GM21723 (cell line): Measurements from ENCODE around the gene CDK7.
"Not testable (repeated sequence)": the region's sequence is repeated elsewhere in the genome, so short reads cannot be mapped to it uniquely, and the experiment has no call there.

Experiments
- ATAC-seq: cut with Tn5 transposase; IDR thresholded peaks from one replicate; pipeline ENCODE4 v1.9.1; 2021; ENCODE audit warnings: mild to moderate bottlenecking, moderate library complexity; ENCODE audit not compliant: unreplicated experiment

The CDK7 gene

DNA sequence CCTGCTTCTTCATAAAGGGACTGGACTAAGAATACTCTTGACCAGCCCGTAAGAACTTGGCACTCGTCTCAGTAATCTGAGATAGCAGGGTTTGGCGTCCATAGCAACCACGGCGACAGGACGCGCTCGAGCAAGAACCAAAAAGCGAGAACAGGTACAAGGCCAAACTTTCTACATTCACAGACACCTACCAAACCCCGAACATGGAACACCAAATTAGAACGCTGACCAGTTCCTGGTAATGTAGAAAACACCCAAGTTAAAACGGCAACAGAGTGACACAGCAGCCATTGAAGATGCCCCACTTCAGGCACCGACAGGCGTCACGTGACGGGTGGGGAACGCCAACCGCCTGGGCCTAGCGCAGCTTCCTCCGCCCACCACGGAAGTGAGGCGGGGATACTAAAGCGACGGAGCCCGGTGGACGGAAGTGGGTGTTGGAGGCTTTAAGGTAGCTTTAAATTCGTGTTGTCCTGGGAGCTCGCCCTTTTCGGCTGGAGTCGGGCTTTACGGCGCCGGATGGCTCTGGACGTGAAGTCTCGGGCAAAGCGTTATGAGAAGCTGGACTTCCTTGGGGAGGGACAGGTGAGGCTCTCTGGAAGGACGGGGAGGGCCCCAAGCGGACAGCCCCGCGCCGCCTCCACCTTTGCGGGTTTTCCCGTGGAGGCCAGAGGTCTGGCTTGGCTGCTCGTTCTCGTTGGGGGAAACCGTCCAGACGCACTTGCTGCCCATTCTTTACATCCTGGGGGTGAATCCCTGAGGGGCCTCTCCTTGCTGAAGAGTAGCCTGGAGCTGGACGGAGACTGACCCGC, at the start of gene CDK7:
TSS of gene CDK7 (plus strand) at position 430 of the 812 bp plus-strand sequence. CDS start at position 520, 90 bp downstream.
- peak; percentile 98 for ATAC-seq

DNA sequence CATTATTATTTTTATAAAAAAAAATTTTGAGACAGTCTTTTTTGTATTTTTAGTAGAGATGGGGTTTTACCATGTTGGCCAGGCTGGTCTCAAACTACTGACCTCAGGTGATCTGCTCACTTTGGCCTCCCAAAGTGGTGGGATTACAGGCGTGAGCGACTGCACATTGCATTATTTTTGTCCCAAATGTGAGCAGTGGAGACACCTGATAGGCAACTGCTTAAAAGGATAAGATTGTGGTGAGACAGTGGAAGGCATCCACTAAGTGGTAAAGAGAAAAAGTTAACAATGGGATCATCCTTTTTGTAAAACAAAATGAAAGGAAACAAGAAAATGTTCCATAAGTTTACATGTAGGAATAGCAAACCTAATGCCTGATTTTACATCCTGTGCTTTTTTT, 47.3 kb upstream of the CDK7 start:
- ATAC-seq: no peak

DNA sequence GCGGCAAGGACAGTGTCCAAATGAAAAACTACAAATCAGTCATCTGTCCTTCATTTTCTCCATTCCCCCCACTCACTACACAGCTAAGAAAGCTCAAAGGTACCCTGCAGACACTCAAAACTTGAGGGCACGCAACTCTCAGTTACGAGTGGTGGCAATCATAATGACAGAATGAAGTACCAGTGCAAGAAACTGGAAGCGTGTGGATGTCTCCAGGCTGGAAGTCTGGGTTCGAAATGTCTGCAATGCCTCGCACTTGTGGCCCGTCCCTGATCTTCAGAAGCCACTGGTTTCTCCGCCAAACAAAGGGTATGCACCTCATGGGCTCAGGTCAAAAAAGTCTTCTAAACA, 45.9 kb upstream of the CDK7 start:
- peak; percentile 13 for ATAC-seq

DNA sequence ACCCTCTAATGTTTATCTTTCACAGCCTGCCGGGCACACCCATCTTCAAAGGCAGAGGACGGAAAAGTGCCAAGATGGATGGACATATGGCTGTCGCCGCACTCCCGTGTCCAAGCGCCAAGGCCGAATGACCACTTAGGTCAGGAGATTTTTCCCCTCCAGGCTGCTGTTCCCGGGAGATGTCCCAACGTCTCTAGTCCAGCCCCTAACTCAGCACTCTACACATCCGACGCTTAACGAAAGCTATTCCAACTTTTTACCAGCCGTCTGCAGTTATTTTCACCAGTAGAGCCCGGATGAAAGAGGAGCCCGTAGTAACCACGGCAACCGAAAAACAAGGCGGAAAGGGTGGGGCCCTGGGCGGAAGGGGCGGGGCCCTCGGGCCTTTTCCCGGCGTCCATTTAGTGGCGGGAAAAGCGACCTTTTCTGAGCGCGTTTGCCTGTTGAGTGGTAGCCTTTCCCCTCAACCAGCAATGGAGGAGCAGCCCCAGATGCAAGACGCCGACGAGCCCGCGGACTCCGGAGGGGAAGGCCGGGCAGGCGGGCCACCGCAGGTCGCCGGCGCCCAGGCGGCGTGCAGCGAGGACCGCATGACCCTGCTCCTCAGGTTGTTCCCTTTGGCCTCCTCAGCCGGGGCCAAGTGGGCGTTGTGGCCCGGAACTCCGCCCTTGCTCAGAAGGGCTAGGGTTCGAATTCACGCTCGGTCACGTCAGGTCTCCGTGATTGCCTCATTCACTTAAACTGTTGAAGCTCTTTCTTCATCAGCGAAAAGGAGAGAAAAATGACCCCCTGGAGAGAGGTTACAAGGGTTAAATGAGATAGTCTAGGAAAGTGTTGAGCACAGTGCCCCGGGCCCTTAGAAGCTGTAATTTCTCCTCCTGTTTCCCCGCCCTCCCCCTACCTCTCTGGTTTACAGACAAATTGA, 45.3 kb upstream of the CDK7 start, which contains the start of gene CENPH:
TSS of gene CENPH (plus strand) at position 422 of the 925 bp plus-strand sequence. CDS start at position 474, 52 bp downstream.
- ATAC-seq: peak; percentile 96

DNA sequence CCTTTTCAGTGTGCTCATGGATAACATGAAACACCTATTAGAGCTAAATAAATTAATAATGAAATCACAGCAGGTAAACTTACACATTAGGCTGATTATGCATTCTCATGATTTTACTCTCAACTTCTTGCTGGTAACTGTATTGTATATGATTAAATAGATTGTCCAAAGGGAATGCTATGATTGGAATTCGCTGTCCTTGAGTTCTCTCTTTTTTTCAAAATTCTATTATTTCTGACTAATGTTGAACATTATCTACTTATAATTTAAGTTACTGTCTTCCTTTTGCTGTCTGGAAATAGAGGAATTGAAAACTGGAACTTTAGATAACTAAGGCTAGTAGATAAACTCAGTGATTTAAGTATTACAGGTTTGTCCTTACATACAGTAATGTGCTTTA, 32.2 kb upstream of the CDK7 start:
- no peak for ATAC-seq

DNA sequence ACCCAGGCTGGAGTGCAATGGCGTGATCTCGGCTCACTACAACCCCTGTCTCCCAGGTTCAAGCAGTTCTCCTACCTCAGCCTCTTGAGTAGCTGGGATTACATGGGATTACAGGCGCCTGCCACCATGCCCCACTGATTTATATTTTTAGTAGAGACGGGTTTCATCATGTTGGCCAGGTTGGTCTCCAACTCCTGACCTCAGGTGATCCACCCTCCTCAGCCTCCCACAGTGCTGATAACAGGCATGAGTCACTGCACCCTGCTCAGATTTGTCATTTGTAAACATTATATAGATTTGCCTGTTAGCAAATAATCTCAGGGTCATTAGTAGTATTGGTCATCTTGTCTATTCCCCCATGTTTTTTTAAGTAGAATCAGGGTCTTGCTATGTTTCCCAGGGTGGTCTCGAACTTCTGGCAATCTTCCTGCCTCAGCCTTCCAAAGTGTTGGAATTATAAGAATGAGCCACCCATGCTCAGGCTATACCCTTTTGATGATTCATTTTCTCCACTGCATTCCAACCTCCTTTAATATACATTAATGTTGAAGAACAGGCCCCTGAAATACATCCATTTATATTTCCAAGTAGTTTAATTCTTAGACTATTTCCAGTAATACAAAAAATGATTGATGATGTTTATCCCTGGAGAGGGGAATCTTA, 28.0 kb upstream of the CDK7 start:
- no peak for ATAC-seq

DNA sequence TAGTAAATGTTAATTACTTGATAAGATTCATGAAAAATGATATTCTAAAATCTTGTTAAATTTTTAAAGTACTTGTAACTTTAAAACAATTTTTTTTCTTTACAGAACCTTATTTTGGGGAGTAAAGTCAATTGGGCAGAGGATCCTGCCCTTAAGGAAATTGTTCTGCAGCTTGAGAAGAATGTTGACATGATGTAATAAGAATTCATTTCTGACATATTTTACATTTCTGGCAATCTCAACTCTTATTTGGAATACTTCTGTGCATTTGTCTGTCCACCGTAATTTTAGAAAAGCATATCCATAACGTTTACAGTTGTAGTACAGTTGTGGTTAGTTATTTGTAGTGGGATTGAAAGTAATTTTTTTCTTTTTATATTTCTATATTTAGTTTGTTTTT, 25.1 kb upstream of the CDK7 start:
- ATAC-seq: no peak

DNA sequence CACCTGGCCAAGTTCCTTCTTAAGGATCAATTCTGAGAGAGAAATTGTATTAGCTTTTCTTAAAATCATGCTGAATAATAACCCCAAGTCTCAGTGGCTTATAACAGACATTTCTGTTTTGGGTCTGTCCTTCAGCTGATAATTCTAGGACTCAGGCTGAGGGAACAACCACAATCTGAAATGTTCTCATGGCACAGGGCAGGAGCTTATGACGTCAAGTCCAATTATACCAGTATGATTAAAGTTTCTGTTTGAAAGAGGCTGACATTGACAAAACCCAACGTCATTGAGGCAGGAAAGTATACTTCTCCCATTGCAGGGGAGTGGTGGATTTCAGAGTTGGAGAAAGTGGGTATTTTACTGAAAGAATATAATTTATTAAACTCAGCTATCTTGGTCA, 23.5 kb upstream of the CDK7 start:
- ATAC-seq: no peak

DNA sequence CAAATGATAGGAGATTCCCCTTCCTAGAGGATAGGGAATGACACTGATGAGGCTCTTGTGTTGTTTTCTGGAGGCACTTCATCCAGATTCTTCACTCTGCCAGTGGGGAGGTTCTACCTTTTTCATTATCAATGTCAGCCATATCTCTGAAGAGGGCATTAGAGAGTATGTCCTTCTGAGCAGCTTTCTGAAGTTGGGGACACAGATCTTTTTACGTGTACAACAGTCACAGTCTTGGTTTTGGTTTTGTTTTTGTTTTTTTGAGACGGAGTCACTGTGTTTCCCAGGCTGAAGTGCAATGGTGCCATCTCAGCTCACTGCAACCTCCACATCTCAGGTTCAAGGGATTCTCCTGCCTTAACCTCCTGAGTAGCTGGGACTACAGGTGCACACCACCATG, 22.7 kb upstream of the CDK7 start:
- ATAC-seq: peak; percentile 50

DNA sequence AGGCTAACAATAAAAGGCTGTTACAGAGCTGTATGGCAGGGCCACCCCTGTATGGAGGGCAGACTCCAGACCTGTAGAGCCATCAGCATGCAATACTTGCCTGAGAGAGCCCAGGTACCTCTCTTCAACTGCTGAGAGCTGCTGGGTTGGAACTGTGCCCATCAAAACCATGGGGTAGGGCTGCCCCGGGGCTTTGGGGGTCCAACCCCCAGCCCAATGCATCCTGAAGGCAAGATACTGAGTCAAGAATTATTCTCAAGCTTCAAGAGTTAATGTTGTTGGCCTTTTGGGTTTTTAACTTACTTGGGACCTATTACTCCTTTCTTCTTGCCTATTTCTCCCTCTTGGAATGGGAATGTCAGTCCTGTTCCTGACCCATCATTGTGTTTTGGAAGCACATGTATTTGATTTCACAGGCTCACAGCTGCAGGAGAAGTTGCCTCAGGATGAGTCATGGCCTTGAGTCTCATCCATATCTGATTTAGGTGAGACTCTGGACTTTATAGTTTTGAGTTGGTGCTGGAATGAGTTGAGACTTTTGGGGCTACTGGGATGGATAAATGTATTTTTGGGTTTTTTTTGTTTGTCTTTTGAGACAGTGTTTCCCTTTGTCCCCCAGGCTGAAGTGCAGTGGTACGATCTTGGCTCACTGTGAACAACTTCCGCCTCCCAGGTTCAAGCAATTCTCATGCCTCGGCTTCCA, 21.0 kb upstream of the CDK7 start:
- ATAC-seq: no peak

DNA sequence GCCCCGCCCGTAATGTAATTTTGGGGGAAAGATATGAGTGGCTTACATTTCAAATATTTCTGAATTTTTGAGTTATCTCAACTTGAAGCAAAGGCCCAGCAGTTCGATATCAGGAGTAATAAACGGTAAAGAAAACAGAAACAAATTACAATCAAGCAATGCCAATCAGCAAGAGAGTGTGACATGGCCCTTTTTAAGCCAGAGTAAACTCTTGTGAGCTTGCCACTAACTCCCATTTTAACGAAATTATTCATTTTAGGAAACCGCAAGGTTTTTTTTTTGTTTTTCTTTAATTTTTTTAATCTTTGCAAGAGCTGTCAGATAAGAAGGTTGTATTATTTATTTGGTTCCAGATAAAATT, 17.6 kb upstream of the CDK7 start:
- ATAC-seq: no peak

DNA sequence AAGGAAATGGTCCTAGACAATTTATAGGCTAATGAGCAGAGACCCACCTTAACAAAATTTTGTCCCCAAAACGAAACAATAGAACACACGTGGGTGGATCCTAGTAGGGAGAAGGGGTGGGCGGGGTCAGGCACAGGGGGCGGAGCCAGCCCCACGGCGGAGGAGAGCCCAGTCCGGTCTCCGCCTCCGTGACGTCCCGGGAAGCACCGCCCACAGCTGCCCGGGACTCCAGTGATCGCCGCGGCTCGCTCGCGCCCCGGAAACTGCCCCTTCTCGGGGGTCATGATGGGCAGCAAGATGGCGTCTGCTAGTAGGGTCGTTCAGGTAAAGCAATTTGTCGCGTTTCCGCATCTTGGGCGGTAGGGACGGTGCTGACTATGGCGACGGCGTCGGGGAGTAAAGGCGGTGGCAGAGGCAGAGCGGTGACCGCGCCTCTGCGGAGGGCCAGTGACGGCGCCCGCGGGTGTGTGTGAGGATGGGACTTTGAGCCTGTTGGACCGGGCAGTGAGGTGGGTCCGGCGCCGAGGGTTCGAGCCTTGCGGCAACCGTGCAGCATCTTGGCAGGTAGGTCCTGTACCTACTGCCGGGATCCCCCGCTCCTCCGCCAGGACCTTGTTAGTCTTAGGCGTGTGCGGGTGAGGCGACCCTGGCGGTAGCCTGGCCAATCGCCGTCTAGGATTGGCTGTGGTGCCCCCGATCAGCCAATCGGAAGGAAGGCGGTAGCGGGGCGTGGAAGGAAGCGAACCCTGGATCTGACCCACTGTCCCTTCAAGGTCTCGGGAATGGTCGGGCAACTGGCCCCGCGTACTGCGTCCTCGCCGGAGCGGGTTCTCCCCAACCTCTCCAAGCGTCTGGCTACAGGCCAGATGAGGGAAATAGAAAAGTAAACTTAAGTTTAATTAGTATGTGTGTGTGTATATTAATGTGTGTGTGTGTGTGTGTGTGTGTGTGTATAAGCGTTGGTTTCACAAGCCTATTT, 16.8 kb upstream of the CDK7 start:
- peak; percentile 94 for ATAC-seq

DNA sequence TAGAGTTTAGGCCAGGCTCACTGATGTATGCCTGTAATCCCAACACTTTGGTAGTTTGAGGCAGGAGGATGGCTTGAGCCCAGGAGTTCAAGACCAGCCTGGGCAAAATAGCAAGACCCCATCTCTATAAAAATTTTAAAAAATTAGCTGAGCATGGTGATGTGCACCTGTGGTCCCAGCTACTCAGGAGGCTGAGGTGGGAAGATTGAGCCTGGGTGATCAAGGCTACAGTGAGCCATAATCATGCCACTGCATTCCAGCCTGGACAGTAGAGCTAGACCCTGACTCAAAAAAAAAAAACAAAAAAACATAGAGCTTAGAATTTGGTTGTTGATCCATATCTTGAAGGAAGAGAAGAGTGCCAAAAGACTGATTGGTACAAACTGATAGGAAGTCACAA, 14.7 kb upstream of the CDK7 start:
- ATAC-seq: no peak

DNA sequence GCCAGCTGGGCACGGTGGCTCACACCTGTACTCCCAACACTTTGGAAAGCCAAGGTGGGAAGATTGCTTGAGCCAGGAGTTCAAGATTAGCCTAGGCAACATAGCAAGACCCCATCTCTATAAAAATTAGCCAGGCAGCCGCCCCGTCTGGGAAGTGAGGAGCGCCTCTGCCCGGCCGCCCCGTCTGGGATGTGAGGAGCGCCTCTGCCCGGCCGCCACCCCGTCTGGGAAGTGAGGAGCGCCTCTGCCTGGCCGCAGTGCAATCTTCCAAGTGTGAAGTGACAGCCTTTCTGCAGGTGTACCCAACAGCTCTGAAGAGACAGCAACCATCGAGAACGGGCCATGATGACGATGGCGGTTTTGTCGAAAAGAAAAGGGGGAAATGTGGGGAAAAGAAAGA, 14.3 kb upstream of the CDK7 start:
- ATAC-seq: not testable (repeated sequence)

DNA sequence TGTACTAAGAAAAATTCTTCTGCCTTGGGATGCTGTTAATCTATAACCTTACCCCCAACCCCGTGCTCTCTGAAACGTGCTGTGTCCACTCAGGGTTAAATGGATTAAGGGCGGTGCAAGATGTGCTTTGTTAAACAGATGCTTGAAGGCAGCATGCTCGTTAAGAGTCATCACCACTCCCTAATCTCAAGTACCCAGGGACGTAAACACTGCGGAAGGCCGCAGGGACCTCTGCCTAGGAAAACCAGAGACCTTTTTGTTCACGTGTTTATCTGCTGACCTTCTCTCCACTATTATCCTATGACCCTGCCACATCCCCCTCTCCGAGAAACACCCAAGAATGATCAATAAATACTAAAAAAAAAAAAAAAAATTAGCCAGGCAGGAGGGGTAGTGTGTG, 13.9 kb upstream of the CDK7 start:
- not testable (repeated sequence) for ATAC-seq

DNA sequence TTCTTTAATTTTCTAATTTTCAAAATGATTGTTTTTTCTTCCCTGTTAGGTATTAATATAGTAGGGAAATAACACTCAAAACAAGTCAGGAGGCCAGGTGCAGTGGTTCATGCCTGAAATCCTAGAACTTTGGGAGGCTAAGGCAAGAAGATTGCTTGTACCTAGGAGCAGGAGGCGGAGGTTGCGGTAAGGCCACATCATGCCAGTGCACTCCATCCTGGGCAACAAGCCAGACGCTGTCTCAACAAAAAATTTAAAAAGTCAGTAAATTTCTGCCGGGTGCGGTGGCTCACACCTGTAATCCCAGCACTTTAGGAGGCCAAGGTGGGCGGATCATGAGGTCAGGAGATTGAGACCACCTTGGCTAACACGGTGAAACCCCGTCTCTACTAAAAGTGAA, 10.2 kb upstream of the CDK7 start:
- ATAC-seq: no peak

DNA sequence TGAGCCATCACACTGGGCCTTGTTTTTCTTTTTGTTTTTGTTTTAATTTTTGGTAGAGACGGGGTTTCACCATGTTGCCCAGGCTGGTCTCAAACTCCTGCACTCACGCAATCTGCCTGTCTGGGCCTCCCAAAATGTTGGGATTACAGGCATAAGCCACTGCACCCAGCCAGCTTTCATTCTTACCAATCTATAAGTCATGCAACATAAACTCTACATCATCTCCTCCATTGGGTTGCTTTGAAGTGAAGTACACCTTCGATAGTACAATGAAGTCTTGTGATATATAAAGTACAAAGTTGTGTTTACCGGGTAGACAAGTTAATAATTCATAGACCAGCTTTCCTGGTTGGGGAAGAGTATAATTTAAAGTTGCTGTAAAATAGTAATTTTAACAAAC, 8.8 kb upstream of the CDK7 start:
- no peak for ATAC-seq

DNA sequence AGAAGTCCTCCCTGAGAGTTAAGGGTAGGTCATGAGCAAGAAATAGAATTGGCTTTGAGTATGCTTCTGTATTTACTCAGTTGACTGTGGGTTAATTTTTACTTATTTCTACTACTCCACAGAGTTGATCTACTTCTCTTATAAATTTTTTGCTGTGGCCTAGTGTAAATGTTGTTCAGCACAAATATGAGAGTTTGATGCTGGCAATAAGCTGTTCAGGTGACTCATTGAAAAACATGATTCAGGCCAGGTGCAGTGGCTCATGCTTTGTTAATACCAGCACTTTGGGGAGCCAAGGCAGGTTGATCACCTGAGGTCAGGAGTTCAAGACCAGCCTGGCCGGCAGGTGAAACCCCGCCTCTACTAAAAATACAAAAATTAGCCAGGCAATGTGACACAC, 4.5 kb upstream of the CDK7 start:
- ATAC-seq: no peak

DNA sequence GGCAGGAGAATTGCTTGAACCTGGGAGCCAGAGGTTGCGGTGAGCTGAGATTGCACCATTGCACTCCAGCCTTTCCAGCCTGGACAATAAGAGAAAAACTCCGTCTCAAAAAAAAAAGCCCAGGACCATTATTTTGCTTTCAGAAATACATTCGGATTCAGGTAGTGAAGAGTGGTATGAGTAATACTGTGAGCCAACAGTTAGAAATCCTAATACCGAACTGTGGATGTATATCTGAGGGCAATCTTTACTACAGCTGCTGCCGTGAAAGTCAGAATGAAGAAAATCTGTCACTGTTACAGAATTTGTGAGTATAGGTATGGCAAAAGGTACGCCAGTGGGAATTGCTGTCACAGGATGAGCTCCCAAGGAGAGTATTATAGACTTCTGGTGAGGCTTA, 3.4 kb upstream of the CDK7 start:
- no peak for ATAC-seq

DNA sequence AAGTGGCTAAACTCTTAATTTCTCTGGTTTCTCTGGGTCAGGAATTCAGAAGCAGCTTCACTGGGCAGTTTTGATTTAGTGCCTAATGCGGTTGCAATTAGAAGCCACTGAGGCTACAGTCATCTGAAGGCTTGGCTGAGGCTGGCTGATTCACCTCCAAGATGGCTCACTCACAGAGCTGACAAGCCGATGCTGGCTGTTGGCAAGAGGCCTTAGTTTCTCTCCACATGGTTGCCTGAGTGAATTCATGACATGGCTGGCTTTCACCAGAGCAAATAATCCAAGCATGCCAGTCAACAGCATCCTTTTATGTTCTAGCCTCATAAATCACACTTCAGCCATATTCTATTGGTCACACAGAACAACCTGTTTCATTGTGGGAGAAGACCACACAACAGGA, 2.8 kb upstream of the CDK7 start:
- no peak for ATAC-seq
